ENCODE data around the gene PPM1L.

PPM1L gene

DNA sequence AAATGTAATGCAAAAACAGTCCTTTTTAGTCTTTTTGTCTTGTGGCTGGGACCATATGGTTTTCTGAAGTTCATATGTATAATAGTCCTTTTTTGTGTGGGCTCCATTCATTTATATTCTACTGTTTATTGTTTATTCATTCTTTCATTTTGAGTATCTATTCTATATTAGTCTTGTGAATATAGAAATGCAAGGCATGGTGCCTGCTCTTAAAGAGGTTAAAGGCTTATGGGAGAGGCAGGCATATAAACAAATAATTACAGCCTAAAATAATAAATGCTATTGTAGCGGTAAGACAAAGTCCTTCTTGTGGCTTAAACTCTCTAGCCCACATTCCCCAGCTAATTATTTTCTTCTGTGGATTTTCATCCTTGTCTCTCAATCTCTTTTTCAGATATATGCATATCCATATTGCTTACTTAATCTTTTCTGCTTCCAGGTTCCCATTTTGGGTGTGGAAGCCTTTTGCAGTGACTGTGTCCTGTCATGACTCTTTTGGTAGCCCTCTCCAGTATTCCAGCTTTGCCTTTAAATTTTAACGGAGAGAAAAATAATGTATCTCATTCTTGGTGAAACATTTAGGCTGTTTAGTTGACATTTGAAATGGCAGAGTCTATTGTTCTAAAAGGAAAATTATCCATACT lies 101.6 kb downstream of the PPM1L start:
- DNase-seq = no peak

DNA sequence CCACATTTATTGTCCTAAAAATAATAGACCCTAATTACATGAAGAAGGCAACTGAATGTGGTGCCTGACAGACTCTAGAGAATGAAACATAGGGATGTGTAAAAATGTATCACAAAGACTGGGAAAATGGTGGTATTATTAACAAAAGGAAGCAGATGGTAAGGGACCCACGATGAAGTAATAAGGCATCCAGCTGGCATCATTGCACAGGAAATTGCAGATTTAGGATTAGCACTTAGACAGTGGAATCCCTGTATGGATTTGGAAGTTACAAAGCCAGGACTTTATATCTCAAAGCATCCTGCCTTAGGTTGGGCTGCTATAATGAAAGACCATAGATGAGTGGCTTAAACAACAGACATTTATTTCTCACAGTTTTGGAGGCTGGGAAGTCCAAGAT lies 104.3 kb downstream of the PPM1L start:
- DNase-seq = no peak

DNA sequence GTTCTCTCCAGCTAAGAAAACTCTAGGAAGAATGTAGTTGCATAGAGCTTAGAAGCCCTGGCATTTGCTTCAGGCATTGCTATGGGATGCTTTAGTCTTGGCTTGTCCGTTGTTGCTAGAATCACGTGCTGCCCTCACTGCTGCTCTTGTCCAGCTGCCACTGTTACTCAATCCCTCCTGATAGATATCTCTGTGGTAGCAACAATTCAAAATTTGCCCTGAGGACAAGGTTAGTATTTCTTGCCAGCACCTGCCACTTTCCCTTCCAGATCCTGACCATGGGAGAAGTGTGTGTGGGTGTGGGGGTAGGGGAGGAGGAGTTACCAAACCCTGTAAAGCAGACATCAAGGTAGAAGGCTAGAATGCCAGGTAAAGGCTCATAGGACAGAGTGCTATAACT lies 113.8 kb downstream of the PPM1L start:
- DNase-seq = no peak

DNA sequence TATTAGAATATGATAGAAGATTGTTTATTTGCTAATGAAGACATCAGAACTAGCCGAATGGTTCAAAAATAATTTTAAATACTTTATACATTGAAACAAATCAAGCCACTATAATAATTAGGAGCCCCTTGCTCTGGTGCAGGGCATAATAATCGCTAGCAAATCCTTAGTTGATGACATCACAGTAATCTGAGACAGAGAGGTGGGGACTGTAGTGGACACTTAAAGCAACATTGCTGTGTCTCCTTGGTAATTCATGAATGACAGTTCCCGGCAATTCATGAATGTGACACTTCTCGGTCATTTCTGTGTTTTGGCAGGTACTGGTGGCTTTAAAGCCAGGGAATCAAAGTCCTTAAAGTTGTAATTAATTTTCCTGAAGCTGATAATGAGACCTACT lies 114.3 kb downstream of the PPM1L start:
- DNase-seq = no peak

DNA sequence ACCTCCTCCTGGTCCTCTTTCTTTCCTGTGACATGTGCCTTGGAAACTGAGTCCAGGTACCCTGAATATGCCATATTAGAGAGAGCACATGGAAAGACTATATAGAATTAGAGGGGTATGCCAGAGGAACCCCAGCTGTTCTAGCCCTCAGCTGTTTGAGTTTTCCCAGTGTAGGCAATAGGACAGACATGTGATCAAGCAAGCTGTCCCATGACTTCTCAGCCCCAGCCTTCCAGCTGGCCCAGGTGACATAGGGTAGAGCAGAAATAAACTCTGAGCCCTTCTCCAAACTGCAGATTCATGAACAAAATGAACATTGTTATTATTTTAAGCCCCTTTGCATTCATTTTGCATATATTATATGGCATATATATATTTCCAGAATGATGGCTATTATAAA lies 118.7 kb downstream of the PPM1L start:
- DNase-seq = no peak

DNA sequence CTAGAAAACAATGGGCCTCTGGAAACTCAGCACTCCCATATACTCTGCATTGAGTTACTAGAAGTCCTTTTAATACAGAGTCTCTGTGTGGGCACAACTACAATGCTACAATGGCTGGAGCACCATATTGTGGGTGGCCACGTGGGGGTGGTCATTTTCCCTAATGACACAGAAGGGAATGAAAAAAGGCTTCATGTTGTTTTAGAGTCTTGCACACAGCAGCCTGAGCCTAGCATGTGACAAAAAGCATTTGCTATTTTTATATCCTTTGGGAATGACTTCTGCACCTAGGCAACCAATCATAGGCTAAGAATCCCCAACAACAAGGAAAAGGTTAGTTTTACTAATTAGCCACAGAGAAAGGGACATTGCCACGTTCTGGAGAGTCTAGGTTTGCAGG lies 120.6 kb downstream of the PPM1L start:
- DNase-seq = no peak

DNA sequence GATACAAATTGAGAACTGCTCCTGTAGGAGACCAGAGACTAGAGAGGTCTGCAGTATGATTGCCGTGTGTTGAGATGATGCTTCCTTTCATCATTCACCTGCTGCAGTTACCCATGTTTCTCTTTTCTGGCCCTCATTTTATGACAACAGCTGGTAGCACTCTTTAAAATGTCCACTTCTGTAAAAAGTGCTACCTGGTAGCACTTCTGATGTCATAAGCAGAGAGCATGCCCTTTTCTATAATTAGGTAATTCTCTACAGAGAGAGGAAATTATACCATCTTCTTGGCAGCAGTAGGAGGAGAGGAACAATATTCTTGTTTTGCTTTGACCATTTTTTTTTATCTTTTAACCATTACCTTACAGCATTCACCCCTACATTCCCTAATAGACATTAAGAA lies 123.8 kb downstream of the PPM1L start:
- DNase-seq = no peak

DNA sequence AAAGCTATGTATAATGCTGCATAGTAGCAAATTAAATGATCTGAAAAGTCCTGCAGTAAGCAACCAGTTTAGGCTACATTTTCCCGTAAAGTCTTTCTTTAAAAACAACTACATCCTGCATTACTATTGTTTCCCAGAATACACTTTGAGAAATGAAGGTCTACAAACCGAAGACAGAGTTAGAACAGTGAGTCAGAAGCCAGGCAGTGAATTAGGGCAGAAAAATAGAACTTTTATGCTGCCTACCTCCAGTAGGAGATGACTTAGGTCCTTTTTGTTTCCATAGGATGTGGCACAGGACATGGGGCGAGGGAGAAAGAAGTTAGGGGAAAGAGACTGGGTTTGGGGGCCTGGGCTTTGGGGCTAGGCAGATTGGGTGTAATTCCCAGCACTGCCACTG lies 127.3 kb downstream of the PPM1L start:
- DNase-seq = no peak

DNA sequence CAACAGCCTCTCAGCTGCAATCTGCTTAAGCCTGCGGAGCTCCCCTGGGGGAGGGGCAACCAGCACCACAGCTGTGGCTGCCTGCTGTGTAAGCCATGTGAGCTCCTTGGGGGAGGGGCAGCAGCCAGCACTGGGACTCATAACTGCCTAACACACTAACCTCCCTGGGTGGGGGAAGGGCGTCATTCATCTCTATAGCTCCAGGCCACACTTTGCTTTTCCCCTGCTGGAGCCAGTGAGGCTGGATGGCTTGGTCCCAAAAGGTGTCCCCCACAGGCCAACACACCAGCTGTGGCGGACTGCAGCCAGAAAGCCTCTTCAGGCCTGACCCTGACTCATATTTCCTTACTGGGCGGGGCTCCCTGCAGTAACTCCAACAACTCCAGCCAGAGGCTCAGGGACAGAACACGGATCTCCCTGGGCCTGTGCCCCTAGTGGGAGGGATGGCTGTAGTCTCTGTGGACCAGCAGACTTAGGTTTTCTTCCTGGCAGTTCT lies 129.8 kb downstream of the PPM1L start:
- DNase-seq = no peak

DNA sequence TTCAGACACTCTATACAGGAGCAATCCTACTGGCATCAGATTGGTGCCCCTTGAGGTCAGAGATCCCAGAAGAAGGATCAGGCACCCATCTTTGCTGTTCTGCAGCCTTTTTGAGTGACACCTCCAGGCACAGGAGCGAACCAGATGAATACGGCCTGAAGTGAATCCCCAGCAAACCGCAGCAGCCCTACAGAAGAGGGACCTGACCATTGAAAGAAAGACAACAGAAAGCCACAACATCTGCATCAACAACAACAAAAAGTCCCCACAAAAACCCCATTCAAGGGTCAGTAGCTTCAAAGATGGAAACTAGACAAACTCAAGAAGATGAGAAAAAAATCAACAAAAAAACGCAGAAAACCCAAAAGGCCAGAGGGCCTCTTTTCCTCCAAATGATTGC lies 130.4 kb downstream of the PPM1L start:
- DNase-seq = no peak

DNA sequence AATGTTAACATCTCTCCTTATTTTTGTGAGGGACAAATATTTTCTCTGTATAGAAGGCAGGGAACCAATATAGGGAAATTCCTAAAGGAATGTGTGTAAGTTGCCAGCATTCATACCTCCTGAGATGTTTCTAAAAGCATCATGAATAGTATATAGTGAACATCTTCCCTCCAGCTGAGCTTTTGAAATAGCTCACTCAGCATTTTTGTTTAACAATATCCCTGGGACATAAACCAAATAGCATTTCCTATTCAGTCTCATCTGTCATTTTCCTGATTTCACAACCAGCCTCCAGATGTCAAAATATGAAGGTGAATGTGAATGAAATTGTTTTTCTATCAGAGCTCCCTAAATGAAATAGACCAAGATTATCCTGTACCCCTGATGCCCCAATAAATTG lies 137.2 kb downstream of the PPM1L start:
- no peak for DNase-seq

DNA sequence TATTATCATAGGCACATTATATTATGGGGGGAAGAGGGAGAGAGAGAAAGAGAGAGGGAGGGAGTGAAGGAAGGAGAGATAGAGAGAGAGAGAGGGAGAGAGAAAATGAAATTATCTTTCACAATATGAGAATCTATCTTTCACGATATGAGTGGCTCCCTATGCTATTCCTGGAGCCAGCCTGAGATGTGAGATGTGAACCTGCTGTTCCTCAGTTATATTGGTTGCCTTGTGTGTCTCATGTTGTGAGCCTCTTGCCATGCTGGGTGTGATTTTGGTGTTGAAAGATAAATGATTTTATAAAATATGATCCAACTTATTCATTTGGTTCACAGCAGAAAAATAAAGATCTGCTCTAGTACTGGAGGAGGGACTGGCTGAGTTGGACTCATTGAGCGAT lies 148.7 kb downstream of the PPM1L start:
- no peak for DNase-seq

DNA sequence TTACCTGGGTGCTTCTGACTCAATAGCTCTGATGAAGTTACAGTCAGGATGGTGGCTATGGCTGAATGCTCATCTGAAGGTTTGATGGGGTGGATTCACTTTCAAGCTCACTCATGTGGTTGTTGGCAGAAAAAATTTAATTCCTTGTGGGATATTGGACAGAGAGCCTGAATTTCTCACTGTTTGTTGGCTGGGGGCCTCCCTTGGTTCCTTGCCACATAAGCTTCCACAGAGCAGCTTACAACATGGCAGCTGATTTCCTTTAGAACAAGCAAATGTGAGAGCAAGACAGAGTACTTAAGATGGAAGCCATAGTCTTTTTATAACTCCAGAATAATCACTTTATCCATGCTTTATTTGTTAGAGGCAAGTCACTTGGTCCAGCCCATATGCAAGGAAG lies 150.6 kb downstream of the PPM1L start:
- DNase-seq = no peak

DNA sequence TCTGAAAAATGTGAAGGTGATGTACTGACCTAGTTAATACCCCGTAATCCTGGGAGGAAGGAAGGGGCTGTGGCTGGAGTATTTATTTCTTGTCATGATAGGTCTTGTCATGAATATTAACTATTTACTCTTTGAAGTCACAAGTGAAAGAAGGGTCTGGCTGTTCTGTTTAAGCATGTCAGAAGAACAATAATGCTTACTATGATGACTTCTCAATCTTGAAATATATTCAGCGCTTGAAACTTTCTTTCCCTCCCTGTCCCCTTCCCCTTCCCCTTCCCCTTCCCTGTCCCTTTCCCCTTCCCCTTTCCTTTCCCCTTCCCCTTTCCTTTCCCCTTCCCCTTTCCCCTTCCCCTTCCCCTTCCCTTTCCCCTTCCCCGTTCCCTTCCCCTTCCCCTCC lies 153.9 kb downstream of the PPM1L start:
- DNase-seq = no peak

DNA sequence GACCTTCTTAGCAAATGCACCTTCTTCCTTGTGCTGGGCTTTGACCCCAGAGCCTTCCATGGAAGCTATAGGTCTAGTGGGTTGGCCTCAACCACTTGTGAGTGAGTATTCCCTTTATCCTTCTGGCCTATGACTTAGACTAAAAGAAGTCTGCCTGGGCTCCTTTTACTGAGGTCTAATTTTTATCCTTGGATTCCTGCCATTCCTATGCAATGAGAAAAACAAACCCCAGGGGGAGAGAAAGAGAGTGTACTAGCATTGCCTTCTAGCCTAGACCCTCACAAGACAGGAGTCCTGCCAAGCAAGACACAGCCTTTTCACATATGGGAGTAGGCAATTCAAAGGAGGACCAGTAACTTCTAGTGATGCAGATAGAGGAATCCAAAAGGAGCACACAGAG lies 155.4 kb downstream of the PPM1L start:
- no peak for DNase-seq

DNA sequence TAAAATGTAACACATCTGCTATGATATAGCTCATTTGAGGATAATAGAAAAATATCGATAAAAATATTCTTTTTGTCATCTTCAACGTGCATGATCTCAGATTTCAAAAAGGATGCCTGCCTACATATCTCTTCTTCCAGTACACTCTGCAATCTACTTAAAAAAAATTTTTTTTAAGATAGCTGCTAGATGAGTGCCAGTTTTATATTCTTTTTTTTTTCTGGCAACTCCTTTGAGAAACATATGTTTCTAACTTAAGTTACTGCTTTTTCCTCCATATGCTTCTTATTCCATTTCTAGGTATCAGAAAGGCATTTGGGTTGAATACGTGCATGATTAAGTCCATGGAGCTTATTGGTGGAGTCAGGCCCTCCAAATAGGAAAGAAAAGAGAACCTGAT lies 160.4 kb downstream of the PPM1L start:
- DNase-seq = no peak

DNA sequence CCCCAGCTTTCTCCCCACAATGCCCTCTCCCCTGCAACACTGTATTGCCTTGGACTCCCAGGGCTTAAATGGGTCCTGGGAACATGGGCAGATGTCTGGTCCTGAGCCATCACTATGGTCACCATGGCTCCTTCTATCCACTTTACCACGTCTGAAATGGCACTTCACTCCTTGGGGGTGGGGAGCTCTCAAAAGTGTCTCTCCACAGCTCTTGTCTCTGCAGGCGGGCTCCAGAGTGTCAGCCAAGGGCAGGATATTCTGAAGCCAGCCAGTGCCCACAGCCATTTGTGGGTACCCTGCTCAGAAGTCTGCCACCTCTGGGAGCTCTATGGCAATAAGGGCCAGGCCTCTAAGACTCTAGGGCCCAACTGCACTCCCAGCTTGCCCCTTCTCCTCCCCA lies 163.9 kb downstream of the PPM1L start:
- no peak for DNase-seq

DNA sequence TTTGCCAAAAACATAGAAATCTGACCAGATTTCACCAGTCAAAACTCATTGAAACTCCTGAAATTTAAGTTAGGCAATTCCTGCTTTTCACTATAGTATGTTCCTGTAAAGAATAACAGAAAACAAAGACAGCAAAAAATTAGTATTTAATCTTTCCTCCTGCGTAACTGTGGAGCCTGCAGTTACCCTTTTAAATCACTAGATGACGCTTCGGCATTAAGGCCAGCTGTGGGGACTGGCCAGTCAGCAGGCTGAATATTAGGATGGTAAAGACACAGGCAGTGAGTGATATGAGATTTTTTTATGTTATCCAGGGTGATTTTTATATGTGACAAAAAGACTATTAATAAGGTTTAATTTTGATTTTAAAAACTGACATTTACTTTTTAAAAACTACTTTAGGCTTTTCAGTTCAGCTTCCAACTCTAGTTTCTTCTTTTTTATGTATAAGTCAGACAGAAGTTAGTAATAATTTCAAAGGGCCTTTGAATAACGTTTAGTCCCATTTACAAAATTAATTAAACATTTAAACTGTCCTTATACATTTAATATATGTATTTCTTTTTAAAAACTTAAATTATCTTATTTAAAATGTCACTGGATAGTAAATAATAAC lies 165.1 kb downstream of the PPM1L start:
- no peak for DNase-seq

DNA sequence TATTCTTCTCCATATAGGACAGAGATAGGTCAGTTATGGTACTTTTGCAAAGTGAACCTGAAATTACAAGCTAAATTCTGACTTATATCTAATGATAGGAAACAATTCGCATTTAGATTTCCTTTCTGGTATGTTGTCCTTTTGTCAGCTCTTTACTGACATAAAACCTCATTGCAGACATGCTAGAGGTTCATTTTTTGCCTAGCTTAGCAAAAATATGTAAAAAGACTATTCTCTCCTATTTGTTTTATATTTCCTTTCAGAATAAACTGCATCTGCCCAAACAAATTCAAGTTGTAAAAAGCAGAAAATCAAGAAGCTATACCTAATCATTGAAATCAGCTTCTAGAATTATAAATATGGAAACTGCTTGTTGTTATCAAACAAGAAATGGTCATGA lies 168.7 kb downstream of the PPM1L start:
- no peak for DNase-seq

DNA sequence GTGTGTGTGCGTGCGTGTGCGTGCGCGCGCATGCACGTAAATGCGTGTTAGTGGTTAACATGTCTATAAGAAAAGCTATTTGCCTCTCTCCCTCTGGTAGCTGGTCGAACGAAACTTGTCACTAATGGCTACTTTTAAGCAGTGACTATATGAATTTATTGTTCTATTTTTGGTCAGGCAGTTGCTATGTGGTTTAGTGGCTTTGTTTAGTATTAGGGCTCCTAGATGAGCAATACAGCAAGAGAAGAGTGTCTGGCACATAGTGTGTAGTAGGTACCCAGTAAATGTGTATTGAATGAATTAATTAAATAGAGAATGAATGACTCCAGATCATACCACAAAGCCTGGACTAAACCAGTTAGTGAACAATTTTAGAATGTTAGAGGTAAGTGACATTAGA lies 171.6 kb downstream of the PPM1L start:
- DNase-seq = no peak

DNA sequence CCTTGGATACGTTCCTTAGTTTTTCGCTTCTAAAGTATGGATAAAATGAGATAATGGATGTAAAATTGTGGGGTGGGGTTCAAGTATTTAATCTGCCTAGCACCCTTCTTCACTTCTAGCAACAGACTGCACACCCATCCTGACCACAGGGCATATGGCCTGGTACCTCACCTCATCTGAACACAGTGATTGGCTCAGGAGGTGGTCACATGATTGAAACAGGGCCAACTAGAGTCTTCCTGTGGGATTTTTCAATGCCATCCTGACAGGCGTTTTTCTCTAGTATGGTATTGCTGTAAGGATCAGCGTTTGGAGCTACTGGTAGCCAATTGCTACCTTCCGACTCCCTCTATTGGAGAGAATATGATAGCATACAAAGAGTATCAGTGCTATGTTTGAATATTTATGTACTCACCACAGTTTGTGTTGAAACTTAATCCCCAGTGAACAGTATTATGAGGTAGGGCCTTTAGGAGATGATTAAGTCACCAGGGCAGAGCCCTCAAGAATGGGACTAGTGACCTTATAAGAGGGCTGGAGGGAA lies 172.2 kb downstream of the PPM1L start:
- DNase-seq = no peak

DNA sequence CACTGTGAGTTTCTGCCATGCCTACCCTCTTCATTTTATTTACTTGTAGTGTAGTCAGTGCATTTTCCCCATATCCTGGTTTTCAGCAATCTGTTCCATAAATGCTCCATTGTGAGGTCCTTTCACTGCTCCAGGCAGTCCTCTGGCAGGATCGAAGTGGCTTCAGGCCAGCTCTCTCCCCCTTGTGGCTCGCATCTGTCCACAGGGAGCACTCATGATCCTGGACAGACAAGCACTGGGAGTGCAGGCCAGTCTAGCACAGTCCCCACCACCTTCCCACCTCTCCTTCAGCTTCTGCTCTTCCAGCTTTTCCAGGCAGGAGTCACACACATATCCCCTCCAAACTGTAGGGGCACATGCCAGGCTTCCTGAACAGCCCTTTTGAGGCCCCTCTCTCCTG lies 173.6 kb downstream of the PPM1L start:
- DNase-seq = no peak

DNA sequence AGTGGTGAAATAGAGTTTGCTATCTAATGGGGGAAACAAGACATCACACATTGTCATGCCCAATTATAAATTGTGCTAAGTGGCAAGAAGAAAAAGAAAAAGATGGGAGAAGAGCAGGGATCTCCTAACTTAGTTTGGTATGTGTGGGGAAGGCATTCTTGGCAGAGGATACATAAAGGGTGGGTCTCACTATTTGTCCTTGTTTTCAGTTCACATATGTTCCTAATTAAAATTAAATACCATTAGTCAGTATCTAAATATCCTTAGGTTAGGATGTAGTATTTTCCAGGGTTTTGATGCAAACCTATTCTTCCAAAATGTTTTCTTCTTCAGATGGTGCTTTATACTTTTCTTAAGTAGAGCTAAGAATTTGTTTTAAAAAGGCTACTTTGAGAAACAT lies 175.4 kb downstream of the PPM1L start:
- DNase-seq = no peak

DNA sequence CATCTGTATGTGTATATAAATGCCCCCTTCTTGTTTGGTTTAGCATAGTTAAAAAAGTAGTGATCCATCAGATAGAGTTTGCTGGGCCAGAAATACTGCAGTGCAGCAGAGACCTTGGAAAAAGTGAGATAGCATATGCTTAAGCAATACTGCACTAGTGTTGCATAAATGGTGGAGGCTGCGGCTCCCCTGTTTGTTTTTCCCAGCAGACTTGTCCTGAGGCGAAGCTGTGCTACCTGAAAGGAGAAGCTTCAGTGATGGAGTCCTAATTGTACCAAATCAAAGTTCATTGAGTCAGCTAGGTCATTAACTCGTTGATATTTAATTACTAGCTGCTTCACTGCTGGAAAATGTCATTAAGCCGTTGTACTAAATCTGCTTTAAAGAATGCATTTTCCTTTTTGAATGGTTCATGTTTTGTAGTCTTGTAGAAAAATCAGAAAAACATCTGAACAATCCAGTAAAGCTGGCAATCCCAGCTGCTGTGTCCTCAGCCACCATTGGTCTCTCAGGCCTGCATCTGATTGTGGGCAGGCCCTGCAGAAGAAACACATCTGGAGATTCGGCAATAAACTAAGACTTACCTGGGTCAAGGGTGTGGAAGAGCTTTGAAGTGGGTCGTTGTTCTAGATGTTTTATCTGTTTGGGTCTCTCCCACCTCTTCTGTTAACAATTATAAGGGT lies 179.5 kb downstream of the PPM1L start:
- no peak for DNase-seq

Data from effector CD4-positive, alpha-beta T cell (primary cell).